Jurkat, Clone E6-1 (cell line): Measurements from ENCODE around the gene ONECUT3.

Experiments used
- DNase-seq: peaks from one replicate; pipeline ENCODE4 v3.0.0-alpha.2; 2011; ENCODE audit warnings: low read depth, low spot score
- H3K4me3 ChIP-seq: 2 replicates; pipeline ENCODE4 v1.5.1; 2011; ENCODE audit warnings: mild to moderate bottlenecking, low read length, control low read depth, moderate library complexity

The ONECUT3 gene

GRCh38 chr19:1736280-1736679 is 17.0 kb upstream of the ONECUT3 start:
- no peak overlapping the region for H3K4me3 ChIP-seq
- DNase-seq = no peak

GRCh38 chr19:1736927-1737326 is 16.4 kb upstream of the ONECUT3 start:
- DNase-seq = no peak
- H3K4me3 ChIP-seq = no peak overlapping the region

- no peak overlapping the region for H3K4me3 ChIP-seq
- DNase-seq = no peak
Measured at GRCh38 chr19:1739960-1740629, 13.2 kb upstream of the ONECUT3 start.

GRCh38 chr19:1742989-1743696 is 10.2 kb upstream of the ONECUT3 start:
- H3K4me3 ChIP-seq = no peak overlapping the region
- DNase-seq = no peak

- no peak overlapping the region for H3K4me3 ChIP-seq
- DNase-seq = no peak
Measured at GRCh38 chr19:1744133-1744665, 9.1 kb upstream of the ONECUT3 start.

- no peak overlapping the region for H3K4me3 ChIP-seq
- no peak for DNase-seq
Measured at GRCh38 chr19:1744822-1745563, 8.3 kb upstream of the ONECUT3 start.

- H3K4me3 ChIP-seq = no peak overlapping the region
Measured at GRCh38 chr19:1745589-1746031, 7.7 kb upstream of the ONECUT3 start.

GRCh38 chr19:1746401-1747284 is 6.7 kb upstream of the ONECUT3 start:
- DNase-seq = no peak
- no peak overlapping the region for H3K4me3 ChIP-seq

More at GRCh38 chr19:1745589-1746031, 7.7 kb upstream of the ONECUT3 start:
- DNase-seq = no peak

- DNase-seq = no peak
- no peak overlapping the region for H3K4me3 ChIP-seq
Measured at GRCh38 chr19:1747285-1748114, 5.8 kb upstream of the ONECUT3 start.

GRCh38 chr19:1748115-1748872 is 5.0 kb upstream of the ONECUT3 start:
- DNase-seq = no peak
- H3K4me3 ChIP-seq = no peak overlapping the region

- no peak for DNase-seq
- H3K4me3 ChIP-seq = no peak overlapping the region
Measured at GRCh38 chr19:1748873-1749341, 4.4 kb upstream of the ONECUT3 start.

- no peak for DNase-seq
- H3K4me3 ChIP-seq = no peak overlapping the region
Measured at GRCh38 chr19:1749373-1750342, 3.6 kb upstream of the ONECUT3 start.

GRCh38 chr19:1750343-1751021 is 2.8 kb upstream of the ONECUT3 start:
- DNase-seq = no peak
- H3K4me3 ChIP-seq = no peak overlapping the region

GRCh38 chr19:1751367-1752008 is 1.8 kb upstream of the ONECUT3 start:
- H3K4me3 ChIP-seq = no peak overlapping the region
- DNase-seq = no peak
